Dermis microvascular lymphatic vessel endothelial cell (primary cell): ENCODE measurements around the gene THEM5. TPM values are rescaled to one million over a fixed set of nuclear protein-coding genes. Genes with fewer than 3 reads are reported as not detected.
"Not testable (repeated sequence)": the region's sequence is repeated elsewhere in the genome, so short reads cannot be mapped to it uniquely, and the experiment has no call there.

Experiments
- DNase-seq, 2 donors: peaks; one replicate each; pipeline versions ENCODE4 v3.0.0 to v3.0.0-alpha.2; 2010; ENCODE audit warnings: low read depth in 2 of 2
- total RNA-seq: library from RNA; depleted of rRNA; stranded (reverse); fragments of >200 nt; gene quantifications from 2 replicates; pipeline ENCODE4 v1.2.1, GENCODE V29; 2014

The THEM5 gene
- not detected in 2 replicates for total RNA-seq

- no peak for DNase-seq
Measured at GRCh38 chr1:151853411-151853943, at the start of gene THEM5. Gene THEM5, minus strand, starts transcription at chr1:151853712. Its CDS starts 147 bp downstream, at chr1:151853565.

DNA sequence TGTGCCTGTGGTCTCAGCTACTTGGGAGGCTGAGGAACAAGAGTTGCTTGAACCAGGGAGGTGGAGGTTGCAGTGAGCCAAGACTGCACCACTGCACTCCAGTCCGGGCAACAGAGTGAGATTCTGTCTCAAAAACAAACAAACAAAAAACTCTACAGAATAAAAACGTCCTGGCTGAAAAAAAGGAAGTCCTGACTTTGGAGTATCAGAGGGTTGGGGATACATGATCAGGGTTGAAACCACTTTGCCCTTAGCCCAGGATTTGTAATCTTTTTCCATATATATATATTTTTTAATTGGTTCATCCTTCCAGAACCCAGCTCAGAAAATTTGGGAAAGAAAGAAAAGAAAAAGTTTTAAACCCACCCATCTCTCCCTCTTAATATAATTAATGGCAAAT lies 49.3 kb upstream of the THEM5 start:
- no peak for DNase-seq

GRCh38 chr1:151900804-151901203 lies 47.3 kb upstream of the THEM5 start:
- DNase-seq: not testable (repeated sequence)

- DNase-seq: peak in 1 of 2 donors; percentile 27
Measured at GRCh38 chr1:151898519-151898991, 45.0 kb upstream of the THEM5 start.

GRCh38 chr1:151897991-151898431 lies 44.5 kb upstream of the THEM5 start:
- no peak for DNase-seq

DNA sequence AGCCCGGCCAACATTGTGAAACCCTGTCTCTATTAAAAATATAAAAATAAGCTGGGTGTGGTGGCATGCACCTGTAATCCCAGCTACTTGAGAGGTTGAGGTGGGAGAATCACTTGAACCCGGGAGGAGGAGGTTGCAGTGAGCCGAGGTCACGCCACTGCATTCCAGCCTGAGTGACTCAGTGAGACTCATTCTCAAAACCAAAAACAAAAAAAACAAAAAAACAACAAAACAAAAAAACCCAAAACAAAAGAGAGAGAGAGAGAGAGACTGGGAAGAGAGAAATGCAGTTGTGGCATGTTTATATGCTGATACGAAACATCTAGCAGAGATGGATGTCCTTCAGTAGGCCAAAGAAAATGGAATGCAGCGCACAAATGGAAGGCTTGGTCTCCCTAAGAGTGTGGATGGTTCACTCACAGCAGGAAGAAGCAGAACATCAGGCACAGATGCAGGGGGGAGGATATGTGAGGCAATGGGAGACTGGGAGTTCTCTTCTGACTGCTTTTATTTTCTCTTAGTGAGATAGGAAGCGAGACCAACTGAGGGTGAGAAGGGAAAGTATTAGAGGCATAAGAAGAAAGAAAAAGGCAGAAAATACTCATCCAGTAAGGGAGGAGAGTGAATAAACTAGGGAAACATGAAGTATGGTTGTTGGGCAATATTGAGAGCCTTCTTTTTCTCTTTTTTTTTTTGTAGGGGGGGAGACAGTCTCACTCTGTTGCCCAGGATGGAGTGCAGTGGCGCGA lies 39.8 kb upstream of the THEM5 start:
- no peak for DNase-seq

- DNase-seq: no peak
Measured at GRCh38 chr1:151892190-151892589, 38.7 kb upstream of the THEM5 start.

DNA sequence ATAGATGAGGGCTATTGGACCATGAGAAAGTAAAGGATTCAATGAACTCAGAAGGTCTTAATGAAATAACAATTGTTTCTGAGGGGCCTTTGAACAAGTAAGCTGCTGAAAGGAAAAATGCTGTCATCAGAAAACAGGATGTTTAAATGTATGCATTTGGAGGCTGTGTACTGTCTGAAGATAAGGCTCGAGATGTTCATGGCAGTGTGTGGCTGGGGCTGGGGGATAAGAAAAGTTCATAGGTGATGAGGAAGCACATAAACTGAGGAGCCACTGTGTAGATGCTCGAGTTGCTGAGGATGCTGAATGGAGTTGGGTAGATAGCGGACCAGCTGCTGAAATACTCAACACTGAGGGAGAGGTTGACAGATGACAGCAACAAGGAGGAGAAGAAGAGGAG lies 38.0 kb upstream of the THEM5 start:
- DNase-seq: no peak

DNA sequence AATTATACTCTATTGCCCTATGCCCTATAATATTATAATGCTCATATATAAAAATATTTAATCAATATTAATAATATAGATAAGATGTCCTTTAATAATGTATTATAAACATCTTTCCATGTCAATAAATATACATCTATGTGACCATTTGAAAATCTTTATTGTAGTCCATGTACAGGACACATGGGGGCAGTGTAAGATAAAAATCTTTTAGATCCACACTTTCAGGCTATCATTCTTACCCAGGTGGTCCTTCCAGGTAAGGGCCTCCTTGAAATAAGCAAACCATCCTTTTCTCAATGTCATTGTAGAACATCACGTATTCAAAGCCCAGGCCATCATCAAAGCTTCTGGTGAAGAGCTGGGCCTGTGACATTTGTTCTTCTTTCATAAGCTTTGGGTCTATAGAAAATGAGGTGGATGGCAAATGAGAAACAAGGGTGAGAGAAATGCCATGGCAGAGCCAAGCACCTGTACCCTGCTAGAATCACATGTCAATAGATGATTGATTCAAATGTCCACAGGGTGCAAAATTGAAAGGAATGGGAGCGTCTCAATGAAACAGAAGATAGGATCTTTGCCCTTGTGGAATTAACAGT lies 35.6 kb upstream of the THEM5 start:
- DNase-seq: peak in 1 of 2 donors; percentile 44

DNA sequence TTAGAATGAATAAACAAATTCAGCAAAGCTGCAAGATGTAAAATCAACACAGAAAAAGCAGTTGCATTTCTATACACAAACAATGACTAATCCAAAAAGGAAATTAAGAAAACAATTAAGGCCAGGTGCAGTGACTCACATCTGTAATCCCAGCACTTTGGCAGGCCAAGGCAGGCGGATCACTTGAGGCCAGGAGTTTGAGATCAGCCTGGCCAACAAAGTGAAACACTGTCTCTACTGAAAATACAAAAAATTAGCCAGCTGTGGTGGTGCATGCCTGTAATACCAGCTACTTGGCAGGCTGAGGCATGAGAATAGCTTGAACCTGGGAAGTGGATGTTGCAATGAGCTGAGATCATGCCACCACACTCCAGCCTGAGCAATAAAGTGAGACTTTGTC lies 33.5 kb upstream of the THEM5 start:
- DNase-seq: peak in 1 of 2 donors; percentile 72

- no peak for DNase-seq
Measured at GRCh38 chr1:151885479-151885878, 32.0 kb upstream of the THEM5 start.

GRCh38 chr1:151884879-151885278 lies 31.4 kb upstream of the THEM5 start:
- DNase-seq: not testable (repeated sequence)

DNA sequence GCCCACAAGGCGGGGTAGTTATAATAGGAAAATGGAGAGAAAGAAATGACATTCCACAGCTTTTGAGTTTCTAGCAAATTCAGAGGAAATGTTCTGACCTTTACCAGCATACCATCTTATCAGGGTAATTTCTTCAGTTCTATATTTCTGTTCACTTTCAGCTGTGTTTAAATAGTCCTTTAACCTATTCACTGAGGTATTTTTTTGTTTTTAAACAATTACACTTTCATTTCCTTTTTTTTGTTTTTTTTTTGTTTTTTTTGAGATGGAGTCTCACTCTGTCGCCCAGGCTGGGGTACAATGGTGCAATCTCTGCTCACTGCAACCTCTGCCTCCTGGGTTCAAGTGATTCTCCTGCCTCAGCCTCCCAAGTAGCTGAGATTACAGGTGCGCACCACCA lies 30.9 kb upstream of the THEM5 start:
- DNase-seq: not testable (repeated sequence)

GRCh38 chr1:151883898-151884297 lies 30.4 kb upstream of the THEM5 start:
- not testable (repeated sequence) for DNase-seq

GRCh38 chr1:151882918-151883317 lies 29.4 kb upstream of the THEM5 start:
- not testable (repeated sequence) for DNase-seq

DNA sequence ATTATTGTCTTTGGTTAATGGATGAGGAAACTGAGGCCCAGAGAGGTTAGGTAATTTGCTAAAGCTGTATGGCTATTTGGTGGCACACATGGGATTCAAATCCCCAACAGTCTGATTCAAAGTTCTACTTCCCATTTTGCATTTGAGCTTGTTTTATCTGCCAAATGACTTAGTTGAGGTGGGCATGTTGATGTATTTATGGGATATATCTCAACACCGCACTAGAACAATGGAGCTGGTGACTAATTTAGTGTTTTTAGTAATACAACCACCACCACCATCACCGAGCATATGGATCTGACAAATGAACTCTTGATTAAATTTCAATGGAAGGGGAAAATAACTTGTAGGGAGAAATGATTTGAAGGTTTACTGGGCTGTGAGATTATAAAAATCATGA lies 29.0 kb upstream of the THEM5 start:
- DNase-seq: peak; percentile 45 to 78

DNA sequence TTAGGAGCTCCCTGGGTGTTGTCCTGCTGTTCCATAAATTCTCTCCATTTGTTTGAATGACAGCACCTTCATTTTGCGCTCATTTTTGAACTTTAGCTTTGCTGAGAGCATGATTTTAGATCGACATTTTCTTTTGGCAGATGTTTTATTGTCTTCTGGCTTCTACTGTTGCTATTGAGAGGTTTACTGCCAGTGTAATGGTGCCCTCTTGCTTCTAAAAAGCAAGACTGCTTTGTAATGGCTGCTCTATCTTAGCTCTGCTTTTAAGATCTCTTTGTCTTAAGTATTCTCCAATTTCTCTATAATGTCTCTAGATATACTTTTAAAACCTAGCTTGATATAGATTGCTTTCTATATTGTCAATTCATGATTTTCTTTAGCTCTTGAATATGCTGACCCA lies 28.0 kb upstream of the THEM5 start:
- peak in 1 of 2 donors; percentile 52 for DNase-seq

- DNase-seq: no peak
Measured at GRCh38 chr1:151875419-151876097, 22.0 kb upstream of the THEM5 start.

GRCh38 chr1:151872776-151873175 lies 19.3 kb upstream of the THEM5 start:
- not testable (repeated sequence) for DNase-seq

- DNase-seq: no peak
Measured at GRCh38 chr1:151871284-151872030, 17.9 kb upstream of the THEM5 start.

GRCh38 chr1:151868486-151868885 lies 15.0 kb upstream of the THEM5 start:
- peak in 1 of 2 donors; percentile 65 for DNase-seq
